IMR-90 (cell line): ENCODE data around the gene UBE2QL1. TPM values are rescaled to one million over a fixed set of nuclear protein-coding genes. Genes with fewer than 3 reads are reported as not detected.
A peak's percentile ranks its signal among the peaks of the same experiment; 100 is the strongest.

Source experiments
- ATAC-seq: fragments of 200-7000 bp; cut with Tn5 transposase; 2 replicates; pipeline ENCODE4 v1.9.1; 2020; ENCODE audit warnings: low read depth, mild to moderate bottlenecking, moderate library complexity
- BruUV-seq: library from RNA; stranded (reverse); fragments of 400-500 nt; replicated peaks from 2 replicates; lab custom pipeline; 2021; lab: Mats Ljungman, UMichigan
- CTCF ChIA-PET: fragments of 300-600 bp; formaldehyde crosslinking; extraction: SDS; loops from one replicate; lab custom pipeline; 2021; ENCODE audit warnings: antibody characterized with exemption; lab: Yijun Ruan, JAX
- POLR2A ChIA-PET: fragments of 300-600 bp; sonication (Branson Sonifier 250); formaldehyde crosslinking; loops from one replicate; lab custom pipeline; 2022; ENCODE audit warnings: antibody characterized with exemption; ENCODE audit not compliant: unreplicated experiment; lab: Charles Lee
- DNase-seq: peaks from one replicate; pipeline ENCODE4 v3.0.0; 2013
- H2AFZ ChIP-seq: replicated peaks from 2 replicates; pipeline ENCODE3; 2013; ENCODE audit warnings: low read length, mild to moderate bottlenecking; ENCODE audit not compliant: poor library complexity
- H2AK5ac ChIP-seq: 2 replicates; pipeline ENCODE4 v1.6.1; 2013; ENCODE audit warnings: low read depth, low read length, inconsistent platforms
- H2AK9ac ChIP-seq: replicated peaks from 2 replicates; pipeline ENCODE3; 2013; ENCODE audit warnings: mild to moderate bottlenecking, low read depth, low read length, moderate library complexity; ENCODE audit not compliant: poor library complexity
- H2BK120ac ChIP-seq: 2 replicates; pipeline ENCODE4 v1.6.1; 2013; ENCODE audit warnings: low read depth, low read length, inconsistent platforms
- H2BK15ac ChIP-seq: 3 replicates; pipeline ENCODE4 v1.6.1; 2013; ENCODE audit warnings: low read depth, low read length, inconsistent platforms
- H2BK20ac ChIP-seq: 2 replicates; pipeline ENCODE4 v1.6.1; 2013; ENCODE audit warnings: low read depth, mild to moderate bottlenecking, inconsistent platforms, low read length, moderate library complexity
- H2BK5ac ChIP-seq: 2 replicates; pipeline ENCODE4 v1.6.1; 2013; ENCODE audit warnings: mild to moderate bottlenecking, low read depth, low read length, inconsistent platforms; ENCODE audit not compliant: poor library complexity, severe bottlenecking
- H3K14ac ChIP-seq: replicated peaks from 2 replicates; pipeline ENCODE4 v1.6.1; 2013; ENCODE audit warnings: low read depth, low read length, inconsistent platforms
- H3K18ac ChIP-seq: 2 replicates; pipeline ENCODE4 v1.6.1; 2013; ENCODE audit warnings: low read depth, low read length, control low read depth
- H3K23ac ChIP-seq: 2 replicates; pipeline ENCODE4 v1.6.1; 2013; ENCODE audit warnings: low read depth, low read length, inconsistent platforms
- H3K27ac ChIP-seq: 2 replicates; pipeline ENCODE4 v1.5.1; 2013; ENCODE audit warnings: mild to moderate bottlenecking, control low read depth, low read length; ENCODE audit not compliant: insufficient read depth
- H3K27me3 ChIP-seq: 2 replicates; pipeline ENCODE4 v1.6.1; 2013; ENCODE audit warnings: low read length; ENCODE audit not compliant: control insufficient read depth, insufficient read depth
- H3K36me3 ChIP-seq: 2 replicates; pipeline ENCODE4 v1.6.1; 2013; ENCODE audit warnings: low read length, mixed read lengths; ENCODE audit not compliant: control insufficient read depth, insufficient read depth
- H3K4ac ChIP-seq: 2 replicates; pipeline ENCODE4 v1.6.1; 2013; ENCODE audit warnings: low read depth, low read length, inconsistent platforms
- H3K4me1 ChIP-seq: 2 replicates; pipeline ENCODE4 v1.6.1; 2013; ENCODE audit warnings: low read length, mixed read lengths; ENCODE audit not compliant: control insufficient read depth, insufficient read depth
- H3K4me2 ChIP-seq: 2 replicates; pipeline ENCODE4 v1.6.1; 2013; ENCODE audit warnings: low read depth, mild to moderate bottlenecking, control low read depth, low read length, moderate library complexity
- H3K4me3 ChIP-seq: 2 replicates; pipeline ENCODE4 v1.5.1; 2013; ENCODE audit warnings: low read depth, mild to moderate bottlenecking, control low read depth, low read length, moderate library complexity; ENCODE audit not compliant: insufficient read depth
- H3K56ac ChIP-seq: 2 replicates; pipeline ENCODE4 v1.6.1; 2013; ENCODE audit warnings: low read length, inconsistent platforms; ENCODE audit not compliant: insufficient read depth; ENCODE audit errors: extremely low read depth
- H3K79me1 ChIP-seq, 2 experiments: 2 replicates each; pipeline ENCODE4 v1.6.1; 2013; ENCODE audit warnings: low read length in 2 of 2, inconsistent platforms in 1 of 2, low read depth in 1 of 2
- H3K9ac ChIP-seq: 2 replicates; pipeline ENCODE4 v1.6.1; 2013; ENCODE audit warnings: low read depth, low read length, control low read depth
- H3K9me1 ChIP-seq: 2 replicates; pipeline ENCODE4 v1.6.1; 2013; ENCODE audit warnings: low read length, inconsistent platforms; ENCODE audit not compliant: insufficient read depth
- H3K9me3 ChIP-seq: 2 replicates; pipeline ENCODE4 v1.6.1; 2013; ENCODE audit warnings: low read length; ENCODE audit not compliant: control insufficient read depth, insufficient read depth
- H4K20me1 ChIP-seq: 2 replicates; pipeline ENCODE4 v1.6.1; 2013; ENCODE audit warnings: low read length, inconsistent platforms; ENCODE audit not compliant: insufficient read depth
- H4K5ac ChIP-seq: 2 replicates; pipeline ENCODE4 v1.6.1; 2013; ENCODE audit warnings: mild to moderate bottlenecking, low read depth, low read length, control low read depth
- H4K8ac ChIP-seq, 2 experiments: 2 replicates each; pipeline ENCODE4 v1.6.1; 2013; ENCODE audit warnings: low read depth in 2 of 2, low read length in 2 of 2, control low read depth in 1 of 2, inconsistent platforms in 1 of 2
- H4K91ac ChIP-seq: 2 replicates; pipeline ENCODE4 v1.6.1; 2013; ENCODE audit warnings: low read depth, low read length, inconsistent platforms; ENCODE audit not compliant: insufficient read depth
- FOS ChIP-seq: fragments of 150-350 bp; IDR thresholded peaks from 2 replicates; pipeline ENCODE4 v1.6.1; 2016; ENCODE audit warnings: low read depth, low read length
- WGBS, 2 experiments: methylation state at CpG; one replicate each; pipeline versions ENCODE4 v1.1.5 to v1.1.7; 2013; ENCODE audit warnings: missing lambda C conversion rate in 2 of 2; ENCODE audit not compliant: insufficient read length in 1 of 2; ENCODE audit errors: extremely low coverage in 2 of 2; 5-methylcytosine and 5-hydroxymethylcytosine counted together
- dilution Hi-C: fragments of 300-500 bp; cut with HindIII; formaldehyde crosslinking; loops from one replicate; pipeline ENCODE4 v1.14.3; 2018; ENCODE audit warnings: low sequenced_read_pairs; ENCODE audit not compliant: unreplicated experiment
- in situ Hi-C: fragments of 300-500 bp; cut with MboI; formaldehyde crosslinking; loops from 3 replicates; pipeline ENCODE4 v1.14.3; 2019; ENCODE audit warnings: low sequenced_read_pairs, inconsistent platforms, mixed read lengths
- intact Hi-C: fragments of 100-400 bp; cut with micrococcal nuclease; formaldehyde crosslinking; loops from 2 replicates; pipeline ENCODE4 v1.10.0; 2022
- polyA plus RNA-seq, 3 experiments: library from polyadenylated mRNA; depleted of rRNA; stranded (reverse); fragments of >200 nt; gene quantifications; 2 replicates each; pipeline ENCODE4 v1.2.3, GENCODE V29; 2012; ENCODE audit warnings: low replicate concordance in 1 of 3
- total RNA-seq: library from RNA; depleted of rRNA; stranded (reverse); fragments of >200 nt; gene quantifications from 2 replicates; pipeline ENCODE4 v1.2.3, GENCODE V29; 2012

Gene UBE2QL1
- total and polyA plus RNA-seq, 2 of the 4 experiments (the other 2 are of a cell fraction), result not detected

- no peak overlapping the region for H2BK20ac ChIP-seq
- no peaks in the 10 kb centered on the region for H3K79me1 ChIP-seq
- H4K20me1 ChIP-seq, result peaks cover 7% of the 10 kb centered on the region; the same call in 1 of the 2 replicates
- no peak overlapping the region for H3K9ac ChIP-seq
- DNase-seq, result no peak
- peaks cover 24% of the 10 kb centered on the region for H3K27me3 ChIP-seq
- no peak overlapping the region for H2AK9ac ChIP-seq
- no peaks in the 10 kb centered on the region for H3K36me3 ChIP-seq
- no peak overlapping the region for H3K4ac ChIP-seq
- no peak overlapping the region for H3K23ac ChIP-seq
- H2AFZ ChIP-seq, result no peak overlapping the region
- TF ChIP-seq FOS, result no peak
- no peak overlapping the region for H2AK5ac ChIP-seq
- intact Hi-C loops, result no loop called here
- H4K8ac ChIP-seq, result no peak overlapping the region
- H3K56ac ChIP-seq, result no peak overlapping the region
- no peak overlapping the region for H3K4me2 ChIP-seq
- no peak overlapping the region for H4K5ac ChIP-seq
- ChIA-PET POLR2A (no interaction called here), CTCF (no interaction called here)
- no peak overlapping the region for H4K91ac ChIP-seq
- peak overlapping the region; percentile 93 for H2BK5ac ChIP-seq
- no peak overlapping the region for H2BK15ac ChIP-seq
- H3K9me1 ChIP-seq, result peaks cover 6% of the 10 kb centered on the region; the same call in 1 of the 2 replicates
- H3K4me3 ChIP-seq, result no peak overlapping the region
- dilution Hi-C loops, result no loop called here
- no peak overlapping the region for H3K27ac ChIP-seq
- no peaks in the 10 kb centered on the region for H3K9me3 ChIP-seq
- in situ Hi-C loops, result no loop called here
- H3K14ac ChIP-seq, result no peak overlapping the region
- H2BK120ac ChIP-seq, result no peak overlapping the region
- WGBS, 2 experiments, result 62% methylated on average over 12 of the region's 21 CpGs; no CpG with 5 or more reads in 1 of the 2 experiments
- H3K18ac ChIP-seq, result no peak overlapping the region
- no TSS peak for BruUV-seq
- no peaks in the 10 kb centered on the region for H3K4me1 ChIP-seq
- no peak for ATAC-seq
Measured at GRCh38 chr5:6446626-6447309, 1.9 kb upstream of the UBE2QL1 start.
